HepG2 (cell line): ENCODE measurements around the gene TBC1D22A. TPM values are rescaled to one million over a fixed set of nuclear protein-coding genes. Genes with fewer than 3 reads are reported as not detected.

Experiments used
- ADNP ChIP-seq: sonication (generic); formaldehyde crosslinking; IDR thresholded peaks from 2 replicates; pipeline ENCODE4 v1.4.0; 2020; ENCODE audit warnings: missing genetic modification reagents
- EZH2 ChIP-seq: conservative IDR thresholded peaks from 2 replicates; pipeline ENCODE4 v1.6.1; 2012; ENCODE audit warnings: mild to moderate bottlenecking, low read depth, low read length, moderate library complexity
- GZF1 ChIP-seq: sonication (generic); formaldehyde crosslinking; IDR thresholded peaks from 2 replicates; pipeline ENCODE4 v1.5.1; 2020; ENCODE audit warnings: mild to moderate bottlenecking, missing genetic modification reagents
- HDAC2 ChIP-seq: sonication (generic); formaldehyde crosslinking; IDR thresholded peaks from 2 replicates; pipeline ENCODE4 v1.4.0; 2020; ENCODE audit warnings: missing genetic modification reagents
- JUND ChIP-seq: sonication (generic); formaldehyde crosslinking; IDR thresholded peaks from 2 replicates; pipeline ENCODE4 v1.8.0; 2022; ENCODE audit warnings: mild to moderate bottlenecking, missing genetic modification reagents
- MEIS2 ChIP-seq: sonication (generic); formaldehyde crosslinking; IDR thresholded peaks from 2 replicates; pipeline ENCODE4 v1.9.0; 2021; ENCODE audit warnings: mild to moderate bottlenecking, missing genetic modification reagents
- NFKBIZ ChIP-seq: IDR thresholded peaks from 2 replicates; pipeline ENCODE4 v1.6.1; 2018; ENCODE audit warnings: missing genetic modification reagents, missing compliant biosample characterization
- PCBP1 ChIP-seq: fragments of 200-400 bp; formaldehyde crosslinking; IDR thresholded peaks from 2 replicates; pipeline ENCODE4 v1.6.1; 2017; ENCODE audit warnings: mild to moderate bottlenecking, low read depth, low read length, borderline replicate concordance
- SALL1 ChIP-seq: sonication (generic); formaldehyde crosslinking; IDR thresholded peaks from 2 replicates; pipeline ENCODE4 v1.8.0; 2022; ENCODE audit warnings: mild to moderate bottlenecking, missing genetic modification reagents
- SPEN ChIP-seq: sonication (generic); formaldehyde crosslinking; IDR thresholded peaks from 2 replicates; pipeline ENCODE4 v1.5.1; 2020; ENCODE audit warnings: low read depth, mild to moderate bottlenecking, missing genetic modification reagents
- ZBTB38 ChIP-seq: sonication (generic); formaldehyde crosslinking; IDR thresholded peaks from 2 replicates; pipeline ENCODE4 v1.5.1; 2020; ENCODE audit warnings: mild to moderate bottlenecking, missing genetic modification reagents
- ZBTB7A ChIP-seq: sonication (generic); formaldehyde crosslinking; IDR thresholded peaks from 2 replicates; pipeline ENCODE4 v1.8.0; 2022; ENCODE audit warnings: mild to moderate bottlenecking, missing genetic modification reagents
- ZBTB7B ChIP-seq: sonication (generic); formaldehyde crosslinking; IDR thresholded peaks from 2 replicates; pipeline ENCODE4 v1.4.0; 2020; ENCODE audit warnings: missing genetic modification reagents
- ZFP36L2 ChIP-seq: sonication (generic); formaldehyde crosslinking; IDR thresholded peaks from 2 replicates; pipeline ENCODE4 v1.4.0; 2020; ENCODE audit warnings: missing genetic modification reagents
- ZFY ChIP-seq: sonication (generic); formaldehyde crosslinking; IDR thresholded peaks from 2 replicates; pipeline ENCODE4 v1.4.0; 2020; ENCODE audit warnings: missing genetic modification reagents
- ZNF24 ChIP-seq: fragments of 450-650 bp; IDR thresholded peaks from 2 replicates; pipeline ENCODE4 v1.6.1; 2017; ENCODE audit warnings: antibody characterized with exemption, mild to moderate bottlenecking
- ZNF761 ChIP-seq: sonication (generic); formaldehyde crosslinking; conservative IDR thresholded peaks from 2 replicates; pipeline ENCODE4 v1.4.0; 2020; ENCODE audit warnings: mild to moderate bottlenecking, missing genetic modification reagents
- ZNF790 ChIP-seq: sonication (generic); formaldehyde crosslinking; IDR thresholded peaks from 2 replicates; pipeline ENCODE4 v1.8.0; 2022; ENCODE audit warnings: missing genetic modification reagents, mild to moderate bottlenecking, borderline replicate concordance
- ZNF883 ChIP-seq: sonication (generic); formaldehyde crosslinking; IDR thresholded peaks from 2 replicates; pipeline ENCODE4 v1.5.1; 2020; ENCODE audit warnings: mild to moderate bottlenecking, missing genetic modification reagents; ENCODE audit errors: not compliant biosample characterization
- polyA plus RNA-seq, 8 experiments: library from polyadenylated mRNA; depleted of rRNA in 3 of 8; stranded (reverse) in 7 of 8; unstranded in 1 of 8; fragments of >200 nt; fragmentation: Illumina TruSeq in 4 of 8; extraction: Trizol in 4 of 8; gene quantifications; 2 replicates each; pipeline versions ENCODE4 v1.2.1 to v1.2.3, GENCODE V29; 2011 to 2016; ENCODE audit warnings: low read depth in 4 of 8, missing spikeins in 1 of 8, mixed read lengths in 1 of 8; ENCODE audit not compliant: insufficient read depth in 1 of 8
- total RNA-seq, 5 experiments: library from RNA; depleted of rRNA; stranded (reverse); fragments of >200 nt; fragmentation: Illumina TruSeq; extraction: Trizol; gene quantifications; 2 replicates each; pipeline ENCODE4 v1.2.3, GENCODE V29; 2016; ENCODE audit warnings: low read depth in 1 of 5
- TF ChIP-seq, protein P1 (sequence below): IDR thresholded peaks from 2 replicates; pipeline ENCODE4 v1.6.1; 2016; ENCODE audit warnings: low read depth, borderline replicate concordance
- TF ChIP-seq, protein P2 (sequence below): IDR thresholded peaks from 2 replicates; pipeline ENCODE4 v1.6.1; 2018; ENCODE audit warnings: missing genetic modification reagents, mild to moderate bottlenecking, missing compliant biosample characterization
- TF ChIP-seq, protein P3 (sequence below): IDR thresholded peaks from 2 replicates; pipeline ENCODE4 v1.6.1; 2016; ENCODE audit warnings: low read depth
- TF ChIP-seq, protein P4 (sequence below): sonication (generic); formaldehyde crosslinking; IDR thresholded peaks from 2 replicates; pipeline ENCODE4 v1.5.0; 2020; ENCODE audit warnings: mild to moderate bottlenecking, missing genetic modification reagents
- TF ChIP-seq, protein P5 (sequence below): sonication (generic); formaldehyde crosslinking; IDR thresholded peaks from 2 replicates; pipeline ENCODE4 v1.4.0; 2020; ENCODE audit warnings: mild to moderate bottlenecking, low read depth, missing genetic modification reagents

The TBC1D22A gene
- total and polyA plus RNA-seq, 2 of the 13 experiments (the other 11 are each of a cell fraction or from before 2014, with no cell fraction given), result 17.3 to 18.0 TPM

DNA sequence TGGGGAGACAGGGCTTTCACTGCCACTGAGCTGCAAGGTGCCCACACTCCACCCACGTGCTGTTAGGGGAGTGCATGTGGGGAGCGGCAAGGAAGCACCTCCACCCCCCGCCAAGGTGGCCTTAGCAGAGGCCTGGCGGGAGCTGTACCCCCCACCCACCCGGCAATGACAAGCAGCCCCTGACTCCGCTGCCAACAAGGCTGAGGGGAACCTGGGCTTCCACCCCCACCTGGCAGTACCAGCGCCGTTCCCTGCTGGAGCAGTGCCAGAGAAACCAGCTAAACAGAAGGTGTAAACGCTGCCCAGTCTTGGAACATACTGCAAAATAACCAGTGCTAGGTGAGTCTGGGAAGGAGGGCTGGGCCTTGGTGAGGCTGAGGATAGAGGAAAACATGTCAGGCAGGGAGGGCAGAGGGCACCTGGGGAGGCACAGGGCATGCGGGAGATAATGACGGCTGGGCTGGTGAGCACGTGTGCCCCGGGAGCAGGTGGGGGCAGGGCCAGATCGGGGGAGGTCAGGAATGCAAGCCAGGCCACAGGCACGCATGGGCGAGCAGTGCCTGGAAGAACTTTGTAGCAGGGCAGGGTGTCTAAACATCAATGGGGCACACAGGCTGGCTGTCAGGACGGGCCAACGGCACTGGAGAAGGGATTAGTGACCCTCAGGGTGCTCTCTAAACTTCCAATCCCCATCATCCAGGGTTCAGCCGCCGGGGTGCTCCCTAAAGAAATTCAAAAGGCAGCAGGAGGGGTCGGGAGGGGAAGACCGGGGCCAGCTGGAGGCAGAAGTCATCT lies 31.0 kb upstream of the TBC1D22A start (continued):
- TF ChIP-seq ZNF790 (CRISPR knock-in tag) (no peak), PCBP1 (no peak), ZNF24 (no peak), ZFY (CRISPR knock-in tag) (peak; percentile 69), SALL1 (CRISPR knock-in tag) (peak; percentile 96), SPEN (peak; percentile 91; the same call in 1 of the 2 replicates), EZH2 (no peak), GZF1 (CRISPR knock-in tag) (0 out of 2 replicates have a peak, but pooled peaks have one; percentile 40), ZBTB38 (peak; percentile 96), MEIS2 (CRISPR knock-in tag) (peak; percentile 71; the same call in 1 of the 2 replicates), ZBTB7B (CRISPR knock-in tag) (0 out of 2 replicates have a peak, but pooled peaks have one; percentile 29), NFKBIZ (CRISPR knock-in tag) (peak; percentile 67; the same call in 1 of the 2 replicates), ZNF761 (0 out of 2 replicates have a peak, but pooled peaks have one; percentile 72), ZNF883 (CRISPR knock-in tag) (peak; percentile 69), JUND (CRISPR knock-in tag) (peak; percentile 77), ZBTB7A (peak; percentile 71; the same call in 1 of the 2 replicates), HDAC2 (CRISPR knock-in tag) (peak; percentile 86), ZFP36L2 (CRISPR knock-in tag) (no peak), ADNP (CRISPR knock-in tag) (no peak)
- TF ChIP-seq, protein P1, sequence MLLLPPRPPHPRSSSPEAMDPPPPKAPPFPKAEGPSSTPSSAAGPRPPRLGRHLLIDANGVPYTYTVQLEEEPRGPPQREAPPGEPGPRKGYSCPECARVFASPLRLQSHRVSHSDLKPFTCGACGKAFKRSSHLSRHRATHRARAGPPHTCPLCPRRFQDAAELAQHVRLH (CRISPR knock-in tag), result peak; percentile 64; the same call in 1 of the 2 replicates
- TF ChIP-seq, protein P2, sequence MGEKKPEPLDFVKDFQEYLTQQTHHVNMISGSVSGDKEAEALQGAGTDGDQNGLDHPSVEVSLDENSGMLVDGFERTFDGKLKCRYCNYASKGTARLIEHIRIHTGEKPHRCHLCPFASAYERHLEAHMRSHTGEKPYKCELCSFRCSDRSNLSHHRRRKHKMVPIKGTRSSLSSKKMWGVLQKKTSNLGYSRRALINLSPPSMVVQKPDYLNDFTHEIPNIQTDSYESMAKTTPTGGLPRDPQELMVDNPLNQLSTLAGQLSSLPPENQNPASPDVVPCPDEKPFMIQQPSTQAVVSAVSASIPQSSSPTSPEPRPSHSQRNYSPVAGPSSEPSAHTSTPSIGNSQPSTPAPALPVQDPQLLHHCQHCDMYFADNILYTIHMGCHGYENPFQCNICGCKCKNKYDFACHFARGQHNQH, result peak; percentile 67
- TF ChIP-seq, protein P3, sequence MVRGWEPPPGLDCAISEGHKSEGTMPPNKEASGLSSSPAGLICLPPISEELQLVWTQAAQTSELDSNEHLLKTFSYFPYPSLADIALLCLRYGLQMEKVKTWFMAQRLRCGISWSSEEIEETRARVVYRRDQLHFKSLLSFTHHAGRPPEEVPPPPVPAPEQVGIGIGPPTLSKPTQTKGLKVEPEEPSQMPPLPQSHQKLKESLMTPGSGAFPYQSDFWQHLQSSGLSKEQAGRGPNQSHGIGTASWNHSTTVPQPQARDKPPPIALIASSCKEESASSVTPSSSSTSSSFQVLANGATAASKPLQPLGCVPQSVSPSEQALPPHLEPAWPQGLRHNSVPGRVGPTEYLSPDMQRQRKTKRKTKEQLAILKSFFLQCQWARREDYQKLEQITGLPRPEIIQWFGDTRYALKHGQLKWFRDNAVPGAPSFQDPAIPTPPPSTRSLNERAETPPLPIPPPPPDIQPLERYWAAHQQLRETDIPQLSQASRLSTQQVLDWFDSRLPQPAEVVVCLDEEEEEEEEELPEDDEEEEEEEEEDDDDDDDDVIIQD (CRISPR knock-in tag), result peak; percentile 43; the same call in 1 of the 2 replicates
- TF ChIP-seq, protein P4, sequence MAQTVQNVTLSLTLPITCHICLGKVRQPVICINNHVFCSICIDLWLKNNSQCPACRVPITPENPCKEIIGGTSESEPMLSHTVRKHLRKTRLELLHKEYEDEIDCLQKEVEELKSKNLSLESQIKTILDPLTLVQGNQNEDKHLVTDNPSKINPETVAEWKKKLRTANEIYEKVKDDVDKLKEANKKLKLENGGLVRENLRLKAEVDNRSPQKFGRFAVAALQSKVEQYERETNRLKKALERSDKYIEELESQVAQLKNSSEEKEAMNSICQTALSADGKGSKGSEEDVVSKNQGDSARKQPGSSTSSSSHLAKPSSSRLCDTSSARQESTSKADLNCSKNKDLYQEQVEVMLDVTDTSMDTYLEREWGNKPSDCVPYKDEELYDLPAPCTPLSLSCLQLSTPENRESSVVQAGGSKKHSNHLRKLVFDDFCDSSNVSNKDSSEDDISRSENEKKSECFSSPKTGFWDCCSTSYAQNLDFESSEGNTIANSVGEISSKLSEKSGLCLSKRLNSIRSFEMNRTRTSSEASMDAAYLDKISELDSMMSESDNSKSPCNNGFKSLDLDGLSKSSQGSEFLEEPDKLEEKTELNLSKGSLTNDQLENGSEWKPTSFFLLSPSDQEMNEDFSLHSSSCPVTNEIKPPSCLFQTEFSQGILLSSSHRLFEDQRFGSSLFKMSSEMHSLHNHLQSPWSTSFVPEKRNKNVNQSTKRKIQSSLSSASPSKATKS (CRISPR knock-in tag), result no peak
- TF ChIP-seq, protein P5, sequence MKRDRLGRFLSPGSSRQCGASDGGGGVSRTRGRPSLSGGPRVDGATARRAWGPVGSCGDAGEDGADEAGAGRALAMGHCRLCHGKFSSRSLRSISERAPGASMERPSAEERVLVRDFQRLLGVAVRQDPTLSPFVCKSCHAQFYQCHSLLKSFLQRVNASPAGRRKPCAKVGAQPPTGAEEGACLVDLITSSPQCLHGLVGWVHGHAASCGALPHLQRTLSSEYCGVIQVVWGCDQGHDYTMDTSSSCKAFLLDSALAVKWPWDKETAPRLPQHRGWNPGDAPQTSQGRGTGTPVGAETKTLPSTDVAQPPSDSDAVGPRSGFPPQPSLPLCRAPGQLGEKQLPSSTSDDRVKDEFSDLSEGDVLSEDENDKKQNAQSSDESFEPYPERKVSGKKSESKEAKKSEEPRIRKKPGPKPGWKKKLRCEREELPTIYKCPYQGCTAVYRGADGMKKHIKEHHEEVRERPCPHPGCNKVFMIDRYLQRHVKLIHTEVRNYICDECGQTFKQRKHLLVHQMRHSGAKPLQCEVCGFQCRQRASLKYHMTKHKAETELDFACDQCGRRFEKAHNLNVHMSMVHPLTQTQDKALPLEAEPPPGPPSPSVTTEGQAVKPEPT (CRISPR knock-in tag), result no peak
